Measurements from ENCODE around the gene IL16.

Gene IL16

DNA sequence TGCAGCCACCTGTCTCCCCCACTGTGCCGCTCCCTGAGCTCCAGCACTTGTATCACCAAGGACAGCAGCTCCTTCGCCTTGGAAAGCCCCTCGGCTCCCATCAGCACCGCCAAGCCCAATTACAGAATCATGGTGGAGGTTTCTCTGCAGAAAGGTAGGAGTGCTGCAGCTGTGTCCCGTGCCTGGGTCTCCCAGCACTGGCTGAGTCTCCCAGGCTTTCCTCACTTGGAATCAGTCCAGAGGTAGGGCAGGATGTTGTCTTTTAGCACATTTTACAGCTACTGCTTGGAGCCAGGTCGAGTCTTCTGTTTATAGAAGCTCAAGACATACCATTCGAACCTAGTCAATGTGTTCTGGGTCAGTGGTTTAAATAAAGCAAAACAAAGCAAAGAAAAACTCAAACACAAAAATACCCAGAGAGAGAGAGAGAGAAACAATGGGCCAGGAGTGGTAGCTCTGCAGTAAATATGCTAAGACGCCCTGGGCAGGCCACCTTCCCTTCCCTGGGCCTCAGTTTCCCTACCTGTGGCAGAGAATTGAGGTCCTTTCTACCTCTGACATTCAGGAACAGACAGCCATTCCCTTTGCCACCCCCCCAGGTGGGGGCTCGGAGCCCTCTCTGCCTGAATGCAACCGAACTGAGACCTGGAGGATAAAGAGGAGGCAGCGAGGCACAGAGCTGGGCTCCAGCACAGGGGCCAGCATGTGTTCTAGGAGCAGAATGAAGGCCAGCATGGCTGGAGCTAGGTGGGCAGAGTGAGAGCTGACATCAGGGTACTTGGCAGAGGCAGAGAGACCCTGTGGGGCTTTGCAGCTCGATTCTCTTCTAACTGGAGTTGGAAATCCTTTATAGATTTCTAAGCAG, 83.2 kb downstream of the IL16 start:
- ChIA-PET CTCF (interaction anchor here (0.9 to 20.3 kb wide), 9 partner anchors 14 to 131 kb away, joined by 3 to 517 read pairs (median 5); no protein-coding TSS in a partner anchor), POLR2A (interaction anchor here (0.9 kb wide), 1 partner anchor 48 kb away, joined by 5 read pairs; no protein-coding TSS in a partner anchor)
- TF ChIP-seq, protein P1, sequence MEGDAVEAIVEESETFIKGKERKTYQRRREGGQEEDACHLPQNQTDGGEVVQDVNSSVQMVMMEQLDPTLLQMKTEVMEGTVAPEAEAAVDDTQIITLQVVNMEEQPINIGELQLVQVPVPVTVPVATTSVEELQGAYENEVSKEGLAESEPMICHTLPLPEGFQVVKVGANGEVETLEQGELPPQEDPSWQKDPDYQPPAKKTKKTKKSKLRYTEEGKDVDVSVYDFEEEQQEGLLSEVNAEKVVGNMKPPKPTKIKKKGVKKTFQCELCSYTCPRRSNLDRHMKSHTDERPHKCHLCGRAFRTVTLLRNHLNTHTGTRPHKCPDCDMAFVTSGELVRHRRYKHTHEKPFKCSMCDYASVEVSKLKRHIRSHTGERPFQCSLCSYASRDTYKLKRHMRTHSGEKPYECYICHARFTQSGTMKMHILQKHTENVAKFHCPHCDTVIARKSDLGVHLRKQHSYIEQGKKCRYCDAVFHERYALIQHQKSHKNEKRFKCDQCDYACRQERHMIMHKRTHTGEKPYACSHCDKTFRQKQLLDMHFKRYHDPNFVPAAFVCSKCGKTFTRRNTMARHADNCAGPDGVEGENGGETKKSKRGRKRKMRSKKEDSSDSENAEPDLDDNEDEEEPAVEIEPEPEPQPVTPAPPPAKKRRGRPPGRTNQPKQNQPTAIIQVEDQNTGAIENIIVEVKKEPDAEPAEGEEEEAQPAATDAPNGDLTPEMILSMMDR (IDR thresholded peaks at IDR 0.05; ENCODE audit: insufficient read depth, low read length, missing control alignments), result no peak
- H3K4me3 ChIP-seq (ENCODE audit: low read depth, low read length), result no peak overlapping the region
- DNase-seq (ENCODE audit: low read depth, low spot score), result no peak

DNA sequence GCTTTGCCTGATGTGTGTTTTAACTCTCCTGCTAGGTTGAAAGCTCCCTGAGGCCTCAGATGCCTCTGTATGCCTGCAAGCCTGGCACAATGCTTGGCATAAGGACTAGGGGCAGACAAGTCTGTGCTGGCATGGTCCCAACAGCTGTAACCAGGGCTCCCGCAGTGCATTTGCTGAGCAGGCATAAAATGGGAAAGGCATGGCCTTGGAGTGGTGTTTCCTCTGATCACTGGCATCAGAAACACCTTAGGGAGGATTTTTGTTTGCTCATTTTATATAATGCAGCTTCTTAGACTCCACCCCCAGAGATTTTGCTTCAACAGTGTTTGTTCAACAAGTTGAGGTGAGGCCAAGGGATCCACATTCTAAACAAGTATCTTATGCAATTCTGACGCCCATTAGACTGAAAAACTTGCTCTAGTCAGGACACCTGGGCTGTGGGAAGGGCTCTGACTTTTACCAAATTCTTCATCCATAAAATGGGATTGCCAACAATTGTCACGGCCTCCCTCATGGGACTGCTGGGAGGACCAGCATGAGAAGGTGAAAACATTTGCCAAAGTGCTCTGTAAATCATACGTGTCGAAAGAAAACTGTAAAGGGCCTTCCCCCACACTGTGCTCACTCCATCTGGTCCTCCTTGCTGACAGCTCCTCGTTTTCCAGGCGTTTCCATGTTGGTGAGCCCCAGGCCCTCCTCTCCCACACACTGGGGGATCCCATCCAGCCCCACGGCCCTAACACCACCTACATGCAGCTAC, 84.2 kb downstream of the IL16 start:
- POLR2A ChIA-PET, result interaction anchor here (0.9 kb wide), 1 partner anchor 47 kb away, joined by 5 read pairs; no protein-coding TSS in a partner anchor
- CTCF ChIA-PET, result interaction anchor here (0.9 to 20.3 kb wide), 8 partner anchors 13 to 130 kb away, joined by 3 to 517 read pairs (median 5); no protein-coding TSS in a partner anchor

DNA sequence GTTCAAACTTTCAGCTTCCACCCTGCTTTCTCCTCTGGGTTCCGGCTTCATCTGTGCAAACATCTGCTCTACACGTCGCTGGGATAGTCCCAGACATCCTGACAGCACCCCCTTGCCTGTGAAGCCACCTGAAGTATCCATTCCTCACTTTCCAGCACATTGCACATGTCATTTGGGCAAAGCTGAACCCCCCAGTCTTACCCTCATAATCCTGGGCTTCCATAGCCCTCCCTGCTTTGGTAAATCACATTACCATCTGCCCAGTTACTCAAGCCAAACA, 84.7 kb downstream of the IL16 start:
- no peak overlapping the region for H3K4me3 ChIP-seq (ENCODE audit: low read depth, low read length)
- TF ChIP-seq, protein P1 (IDR thresholded peaks at IDR 0.05; ENCODE audit: insufficient read depth, low read length, missing control alignments), result no peak
- POLR2A ChIA-PET, result no interaction called here
- CTCF ChIA-PET, result interaction anchor here (1.0 to 20.3 kb wide), 3 partner anchors 15 to 120 kb away, joined by 3 to 517 read pairs (median 91); no protein-coding TSS in a partner anchor
- no peak for DNase-seq (ENCODE audit: low read depth, low spot score)

More for the DNA sequence above, 84.2 kb downstream of the IL16 start:
- DNase-seq (ENCODE audit: low read depth, low spot score), result no peak
- no peak overlapping the region for H3K4me3 ChIP-seq (ENCODE audit: low read depth, low read length)
- TF ChIP-seq, protein P1 (IDR thresholded peaks at IDR 0.05; ENCODE audit: insufficient read depth, low read length, missing control alignments), result no peak

DNA sequence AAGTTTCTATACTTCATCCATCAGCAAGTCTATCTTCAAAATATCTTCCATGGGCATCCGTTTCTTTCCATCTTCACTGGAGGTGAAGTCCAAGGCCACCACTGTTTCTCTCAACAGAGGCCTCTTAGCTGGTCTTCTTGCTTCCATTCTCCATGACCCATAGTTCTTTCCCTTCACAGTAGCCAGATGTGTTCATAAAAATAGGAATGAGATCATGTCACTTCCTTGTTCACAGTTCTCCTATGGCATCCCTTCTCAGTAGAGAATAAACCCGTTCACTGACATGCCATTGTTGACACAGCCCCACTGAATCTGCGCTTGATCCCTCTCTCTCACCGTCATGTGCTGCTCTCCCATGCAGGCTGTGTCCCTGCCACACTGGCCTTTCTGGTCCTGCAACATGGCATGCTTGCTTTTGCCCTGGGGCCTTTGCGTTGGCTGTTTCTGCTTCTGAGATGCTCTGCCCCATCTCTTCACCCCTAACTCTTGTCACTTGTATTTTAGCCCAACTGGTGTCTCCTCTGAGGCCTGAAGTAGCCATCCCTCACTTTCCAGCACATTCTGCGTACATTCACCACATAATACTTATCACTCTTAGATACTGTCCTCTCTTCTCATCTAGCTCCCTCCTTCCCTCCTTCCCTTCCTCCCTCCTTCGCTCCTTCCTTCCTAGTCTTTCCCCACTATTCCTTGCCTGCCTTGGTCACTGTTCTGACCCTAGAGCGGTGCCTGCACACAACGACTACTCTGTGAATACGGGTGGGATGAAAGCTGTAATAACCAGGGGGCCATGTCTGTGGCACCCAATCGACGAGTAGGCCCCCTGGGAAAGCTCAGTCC, 85.3 kb downstream of the IL16 start:
- ChIA-PET POLR2A (no interaction called here), CTCF (interaction anchor here (0.9 to 20.3 kb wide), 6 partner anchors 7 to 119 kb away, joined by 3 to 517 read pairs (median 11); no protein-coding TSS in a partner anchor)
- no peak overlapping the region for H3K4me3 ChIP-seq (ENCODE audit: low read depth, low read length)
- no peak for DNase-seq (ENCODE audit: low read depth, low spot score)
- TF ChIP-seq, protein P1 (IDR thresholded peaks at IDR 0.05; ENCODE audit: insufficient read depth, low read length, missing control alignments), result no peak

DNA sequence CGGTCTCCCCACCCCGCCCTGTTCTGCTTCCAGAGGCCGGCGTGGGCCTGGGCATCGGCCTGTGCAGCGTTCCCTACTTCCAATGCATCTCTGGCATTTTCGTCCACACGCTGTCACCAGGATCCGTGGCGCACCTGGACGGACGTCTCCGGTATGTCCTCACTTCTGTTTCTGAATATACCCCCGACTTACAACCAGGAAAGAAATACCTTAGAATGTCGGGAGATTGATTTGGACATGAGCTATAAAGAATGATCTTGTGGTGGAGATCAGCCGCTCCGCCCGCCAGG, 85.9 kb downstream of the IL16 start:
- CTCF ChIA-PET, result interaction anchor here (0.8 to 20.3 kb wide), 6 partner anchors 8 to 199 kb away, joined by 3 to 517 read pairs (median 4); no protein-coding TSS in a partner anchor
- DNase-seq (ENCODE audit: low read depth, low spot score), result no peak

More for the DNA sequence above, 85.9 kb downstream of the IL16 start:
- POLR2A ChIA-PET, result no interaction called here
- TF ChIP-seq, protein P1 (IDR thresholded peaks at IDR 0.05; ENCODE audit: insufficient read depth, low read length, missing control alignments), result no peak
- no peak overlapping the region for H3K4me3 ChIP-seq (ENCODE audit: low read depth, low read length)

Measured in AG04449 (cell line).